Endothelial cell of umbilical vein (primary cell): Measurements from ENCODE around the gene TGFBR2.

Experiments
- EZH2 ChIP-seq: IDR thresholded peaks from 2 replicates; pipeline ENCODE4 v1.6.1; 2012; ENCODE audit warnings: borderline replicate concordance, low read depth, mild to moderate bottlenecking, moderate library complexity, low read length, inconsistent platforms; ENCODE audit not compliant: severe bottlenecking
- FOS ChIP-seq: IDR thresholded peaks from 2 replicates; pipeline ENCODE4 v1.6.1; 2011; ENCODE audit warnings: mild to moderate bottlenecking, low read length, moderate library complexity, borderline replicate concordance; ENCODE audit not compliant: insufficient read depth
- GATA2 ChIP-seq: IDR thresholded peaks from 2 replicates; pipeline ENCODE4 v1.7.0; 2011; ENCODE audit warnings: low read depth, mild to moderate bottlenecking, moderate library complexity, mixed read lengths, low read length; ENCODE audit not compliant: insufficient read length, insufficient read depth
- POLR2A ChIP-seq: IDR thresholded peaks from 2 replicates; pipeline ENCODE4 v1.6.1; 2012; ENCODE audit warnings: low read depth, mild to moderate bottlenecking, control low read depth, low read length
- POLR2AphosphoS5 ChIP-seq: IDR thresholded peaks from 2 replicates; pipeline ENCODE4 v1.6.1; 2012; ENCODE audit warnings: low read depth, mild to moderate bottlenecking, control low read depth, low read length, moderate library complexity; ENCODE audit not compliant: insufficient read depth
- TF ChIP-seq, protein P1 (sequence below), 2 donors: IDR thresholded peaks; 1 replicate in 1 of 2; 2 replicates in 1 of 2; pipeline ENCODE4 v1.5.1; 2011; ENCODE audit warnings: low read length in 2 of 2, mild to moderate bottlenecking in 2 of 2, moderate library complexity in 2 of 2, control low read depth in 1 of 2, inconsistent platforms in 1 of 2, low read depth in 1 of 2; ENCODE audit not compliant: insufficient read depth in 1 of 2; ENCODE audit errors: extremely low read depth in 1 of 2
- TF ChIP-seq, protein P2 (sequence below): IDR thresholded peaks from 2 replicates; pipeline ENCODE4 v1.6.1; 2011; ENCODE audit not compliant: insufficient read depth, insufficient read length

DNA sequence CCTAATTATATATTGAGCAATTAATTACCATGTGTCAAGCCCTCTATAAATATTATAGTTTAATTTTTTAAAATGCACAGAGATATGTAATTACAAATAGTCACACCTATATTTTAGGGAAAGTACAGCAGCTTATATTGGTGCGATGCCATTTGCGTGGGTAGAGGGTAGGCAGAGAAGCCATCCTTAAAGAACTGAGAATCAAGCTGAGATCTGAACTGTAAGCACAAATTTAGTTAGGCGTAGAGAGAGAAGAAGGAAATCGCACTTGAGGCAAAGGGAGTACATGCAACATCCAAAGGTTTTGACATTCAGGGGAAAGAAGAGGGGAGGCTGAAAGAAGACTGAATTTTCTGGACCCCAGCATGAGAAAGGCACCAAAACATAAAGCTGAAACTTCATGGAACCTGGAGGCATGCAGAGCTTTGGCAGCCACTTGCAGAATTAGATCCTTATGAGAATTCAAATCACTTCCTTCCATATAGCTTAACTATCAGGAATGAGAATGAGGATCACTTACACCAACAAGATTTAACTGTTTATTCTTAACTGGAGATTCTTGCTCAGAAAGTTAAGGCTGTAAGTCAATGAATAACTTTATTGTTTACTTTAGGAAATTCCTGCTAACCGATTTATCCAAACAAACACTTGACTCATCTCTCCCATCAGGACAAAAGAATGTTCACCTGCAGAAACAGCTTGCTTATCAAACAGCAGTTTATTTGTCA lies 114.3 kb downstream of the TGFBR2 start:
- TF ChIP-seq, protein P1, sequence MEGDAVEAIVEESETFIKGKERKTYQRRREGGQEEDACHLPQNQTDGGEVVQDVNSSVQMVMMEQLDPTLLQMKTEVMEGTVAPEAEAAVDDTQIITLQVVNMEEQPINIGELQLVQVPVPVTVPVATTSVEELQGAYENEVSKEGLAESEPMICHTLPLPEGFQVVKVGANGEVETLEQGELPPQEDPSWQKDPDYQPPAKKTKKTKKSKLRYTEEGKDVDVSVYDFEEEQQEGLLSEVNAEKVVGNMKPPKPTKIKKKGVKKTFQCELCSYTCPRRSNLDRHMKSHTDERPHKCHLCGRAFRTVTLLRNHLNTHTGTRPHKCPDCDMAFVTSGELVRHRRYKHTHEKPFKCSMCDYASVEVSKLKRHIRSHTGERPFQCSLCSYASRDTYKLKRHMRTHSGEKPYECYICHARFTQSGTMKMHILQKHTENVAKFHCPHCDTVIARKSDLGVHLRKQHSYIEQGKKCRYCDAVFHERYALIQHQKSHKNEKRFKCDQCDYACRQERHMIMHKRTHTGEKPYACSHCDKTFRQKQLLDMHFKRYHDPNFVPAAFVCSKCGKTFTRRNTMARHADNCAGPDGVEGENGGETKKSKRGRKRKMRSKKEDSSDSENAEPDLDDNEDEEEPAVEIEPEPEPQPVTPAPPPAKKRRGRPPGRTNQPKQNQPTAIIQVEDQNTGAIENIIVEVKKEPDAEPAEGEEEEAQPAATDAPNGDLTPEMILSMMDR (IDR thresholded peaks at IDR 0.05; ENCODE audit: extremely low read depth in 1 of 2, insufficient read depth in 1 of 2, low read depth in 1 of 2, low read length in 2 of 2) = no peak
- TF ChIP-seq, protein P2, sequence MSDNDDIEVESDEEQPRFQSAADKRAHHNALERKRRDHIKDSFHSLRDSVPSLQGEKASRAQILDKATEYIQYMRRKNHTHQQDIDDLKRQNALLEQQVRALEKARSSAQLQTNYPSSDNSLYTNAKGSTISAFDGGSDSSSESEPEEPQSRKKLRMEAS = no peak
- TF ChIP-seq GATA2 = no peak
- TF ChIP-seq EZH2 = no peak
- TF ChIP-seq POLR2AphosphoS5 = peak; percentile 66
- peak; percentile 26 for TF ChIP-seq POLR2A
- TF ChIP-seq FOS = peak; percentile 71
